ENCODE results near the gene NSUN5.
"Not testable (repeated sequence)": the region's sequence is repeated elsewhere in the genome, so short reads cannot be mapped to it uniquely, and the experiment has no call there.

The NSUN5 gene

DNA sequence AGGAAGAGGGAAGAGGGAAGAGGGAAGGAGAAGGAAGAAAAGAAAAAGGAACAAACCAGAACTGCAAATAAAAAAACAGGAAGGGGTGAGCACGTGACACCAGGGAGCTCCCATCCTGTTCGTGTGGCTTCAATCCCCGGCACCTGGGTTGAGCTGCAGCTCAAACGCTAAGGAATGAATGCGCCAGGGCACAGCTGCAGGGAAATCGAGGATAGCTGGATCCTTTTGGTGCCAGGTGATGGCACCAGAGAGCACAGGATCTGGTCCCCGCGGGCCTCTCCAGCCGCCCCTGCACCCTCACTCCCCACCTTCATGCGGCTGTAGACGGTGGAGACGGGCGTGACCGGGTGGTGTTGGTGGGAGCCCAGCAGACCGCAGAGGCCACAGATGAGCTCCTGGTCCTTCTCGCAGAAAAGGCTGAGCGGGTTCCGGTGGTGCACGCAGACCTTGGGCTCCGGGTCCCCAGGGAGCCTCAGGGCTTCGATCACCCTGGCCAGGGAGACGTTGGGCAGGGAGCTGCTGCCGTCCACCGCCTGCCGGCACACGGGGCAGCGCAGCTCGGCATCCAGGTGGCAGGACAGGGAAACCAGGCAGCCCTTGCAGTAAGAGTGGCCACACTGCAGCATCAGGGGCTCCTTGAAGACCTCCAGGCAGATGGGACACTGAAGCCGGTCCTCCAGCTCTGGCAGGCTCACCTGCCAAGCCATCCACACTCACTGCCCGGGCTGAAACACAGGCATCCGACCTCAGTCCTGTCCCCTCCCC is 15.6 kb upstream of the NSUN5 start:
- peak; percentile 40 for DNase-seq

GRCh38 chr7:73323434-73324080 is 14.9 kb upstream of the NSUN5 start:
- not testable (repeated sequence) for DNase-seq

DNA sequence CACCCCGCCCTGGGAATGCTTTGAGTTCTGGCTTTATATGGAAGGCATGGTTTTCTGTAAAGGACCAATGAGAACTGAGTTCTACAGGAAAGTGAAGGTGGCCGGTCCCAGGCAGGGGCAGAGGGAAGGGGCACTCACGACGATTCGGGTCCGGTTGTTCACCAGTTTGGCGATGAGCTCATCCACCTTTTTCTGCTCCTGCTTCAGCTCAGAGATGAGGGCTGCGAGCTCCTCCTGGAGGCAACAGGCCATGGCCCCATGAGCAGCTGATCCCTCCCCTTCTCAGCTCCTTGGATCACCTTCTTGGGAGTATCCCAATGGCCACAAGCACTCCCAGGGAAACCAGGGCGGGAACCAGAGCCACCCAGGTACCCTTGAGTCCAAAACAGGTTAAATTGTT is 11.4 kb upstream of the NSUN5 start:
- not testable (repeated sequence) for DNase-seq

DNA sequence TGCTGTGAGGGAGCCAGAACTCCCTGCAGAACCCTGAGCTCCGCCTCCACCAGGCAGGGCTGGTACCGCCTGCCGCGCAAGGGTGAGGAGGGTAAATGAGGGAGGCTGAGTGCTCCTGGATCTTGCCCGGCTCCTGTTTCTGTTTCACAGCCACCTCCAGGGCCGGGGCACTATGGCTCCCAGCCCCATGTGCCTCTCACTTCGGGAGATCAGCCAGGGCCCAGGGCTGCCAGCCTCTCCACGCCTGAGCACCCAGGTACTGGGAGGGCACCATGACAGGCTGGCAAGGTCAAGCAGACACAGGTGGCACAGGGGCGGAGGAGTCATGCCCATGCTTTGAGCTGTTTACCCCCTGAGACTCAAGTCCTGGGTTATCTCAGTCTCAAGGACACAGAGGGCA is 10.9 kb upstream of the NSUN5 start:
- not testable (repeated sequence) for DNase-seq

- DNase-seq = not testable (repeated sequence)
These were observed 10.1 kb upstream of the NSUN5 start for GRCh38 chr7:73318656-73319204.

- DNase-seq = no peak
These were observed 7.9 kb upstream of the NSUN5 start for GRCh38 chr7:73316521-73316920.

DNA sequence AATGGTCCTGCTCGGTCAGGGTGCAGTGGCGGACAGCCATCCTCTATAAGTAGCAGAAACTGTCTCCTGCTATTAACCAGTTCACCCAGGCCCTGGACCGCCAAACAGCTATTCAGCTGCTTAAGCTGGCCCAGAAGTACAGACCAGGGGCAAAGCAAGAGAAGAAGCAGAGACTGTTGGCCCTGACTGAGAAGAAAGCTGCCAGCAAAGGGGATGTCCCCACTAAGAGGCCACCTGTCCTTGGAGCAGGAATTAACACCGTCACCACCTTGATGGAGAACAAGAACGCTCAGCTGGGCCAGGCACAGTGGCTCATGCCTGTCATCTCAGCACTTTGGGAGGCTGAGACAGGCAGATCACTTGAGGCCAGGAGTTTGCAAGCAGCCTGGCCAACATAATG is 5.6 kb upstream of the NSUN5 start:
- no peak for DNase-seq

- DNase-seq = no peak
These were observed 4.9 kb upstream of the NSUN5 start for GRCh38 chr7:73313521-73313906.

GRCh38 chr7:73312831-73313520 is 4.3 kb upstream of the NSUN5 start:
- no peak for DNase-seq

DNA sequence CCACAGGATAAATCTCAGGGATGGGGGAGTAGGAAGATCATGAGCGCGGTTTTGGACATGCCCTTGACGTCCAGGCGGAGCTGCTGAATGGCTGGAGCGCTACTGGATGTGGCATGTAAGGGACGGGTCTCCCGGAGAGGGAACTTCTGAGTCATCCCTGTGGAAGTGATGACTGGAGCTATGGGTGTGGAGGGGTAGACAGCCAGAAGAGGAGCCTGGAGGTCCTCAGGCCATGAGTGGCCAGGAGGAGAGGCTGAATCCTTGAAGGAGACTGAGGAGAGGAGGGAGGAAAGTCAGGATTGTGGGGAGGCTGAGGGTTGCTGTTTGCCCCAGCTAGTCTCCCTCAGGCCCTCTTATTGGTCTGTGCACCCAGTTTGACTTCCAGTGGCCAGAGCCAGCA is 2.8 kb upstream of the NSUN5 start:
- not testable (repeated sequence) for DNase-seq

DNA sequence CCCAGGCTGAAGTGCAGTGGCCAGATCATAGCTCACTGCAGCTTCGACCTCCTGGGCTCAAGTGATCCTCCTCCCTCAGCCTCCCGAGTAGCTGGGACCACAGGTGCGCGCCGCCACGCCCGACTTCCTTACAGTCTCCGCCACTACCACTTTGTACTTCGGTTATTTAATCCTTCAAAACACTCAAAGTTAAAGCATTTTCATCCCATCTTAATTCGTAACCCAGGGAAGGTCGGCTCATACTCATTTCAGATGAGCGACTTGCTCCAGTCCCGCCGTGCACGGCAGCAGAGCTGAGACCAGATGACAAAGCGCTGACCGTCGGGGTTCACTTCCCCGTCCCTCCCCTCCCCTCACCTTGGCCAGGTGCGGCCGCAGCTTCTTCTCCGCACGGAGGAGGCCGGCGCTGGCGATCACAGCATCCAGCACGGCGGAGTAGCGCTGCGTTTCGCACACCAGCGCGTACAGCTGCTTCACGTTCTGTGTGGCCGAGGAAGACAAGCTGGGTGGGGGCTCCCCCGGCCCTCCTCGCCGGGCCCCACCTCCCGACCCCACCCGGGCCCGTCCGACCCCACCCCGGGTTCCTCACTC is 457 bp downstream of the NSUN5 start:
- peak; percentile 3 for DNase-seq

- no peak for DNase-seq
These were observed 1.2 kb downstream of the NSUN5 start for GRCh38 chr7:73307436-73307835.

DNA sequence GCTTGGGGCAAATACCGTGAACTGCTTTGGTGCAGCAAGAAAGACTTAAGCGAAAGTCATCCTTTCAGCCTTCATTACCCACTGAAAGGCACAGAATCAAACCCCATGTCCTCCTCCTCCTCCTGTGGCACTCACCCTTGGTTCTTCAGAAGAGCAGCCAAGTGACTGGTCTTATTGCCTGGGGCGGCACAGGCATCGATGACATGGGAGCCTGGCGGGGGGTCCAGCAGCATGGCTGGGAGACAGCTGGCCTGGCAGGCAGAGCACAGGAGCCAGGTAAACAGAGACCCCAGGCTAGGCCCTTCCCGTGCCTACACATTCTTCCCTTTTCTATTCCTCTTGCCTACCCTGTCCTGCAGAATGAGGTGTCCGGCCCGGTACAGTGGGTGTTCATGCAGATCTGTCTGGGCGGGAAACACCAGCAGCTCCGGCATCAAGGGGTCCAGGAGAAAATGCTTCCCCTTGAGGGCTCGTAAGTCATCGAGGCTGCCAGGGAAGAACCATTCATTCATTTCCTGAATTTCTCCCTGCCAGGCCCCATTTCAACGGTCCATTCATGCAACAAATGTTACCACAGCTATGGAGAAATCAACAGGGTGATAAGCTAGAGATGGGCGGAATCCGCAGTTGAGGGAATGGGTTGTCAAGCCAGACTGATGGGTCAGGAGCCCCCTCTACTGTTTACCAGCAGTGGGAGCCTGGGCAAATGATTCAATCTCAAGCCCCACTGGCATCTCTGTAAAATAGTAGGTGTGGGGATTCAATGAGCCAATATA is 3.8 kb downstream of the NSUN5 start:
- not testable (repeated sequence) for DNase-seq

GRCh38 chr7:73304071-73304470 is 4.6 kb downstream of the NSUN5 start:
- no peak for DNase-seq

DNA sequence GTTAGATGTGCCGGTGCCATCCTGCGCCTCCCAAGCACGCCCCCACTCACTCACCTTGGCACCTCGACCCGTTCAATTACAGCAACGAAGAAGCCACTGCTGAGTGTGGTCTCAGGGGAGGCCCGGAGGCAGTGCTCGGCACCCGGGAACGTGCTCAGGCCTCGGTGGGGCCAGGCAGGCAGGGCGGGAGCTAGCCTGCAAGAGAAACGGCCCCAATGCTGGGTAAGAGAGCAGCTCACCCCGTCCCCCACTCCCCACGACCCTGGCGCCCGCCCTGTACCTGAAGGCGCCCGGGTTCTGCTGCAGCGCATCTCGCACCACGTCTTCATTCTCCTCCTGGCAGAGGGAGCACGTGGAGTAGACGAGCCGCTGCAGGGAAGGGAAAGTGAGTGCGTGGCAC is 5.1 kb downstream of the NSUN5 start:
- DNase-seq = no peak

DNA sequence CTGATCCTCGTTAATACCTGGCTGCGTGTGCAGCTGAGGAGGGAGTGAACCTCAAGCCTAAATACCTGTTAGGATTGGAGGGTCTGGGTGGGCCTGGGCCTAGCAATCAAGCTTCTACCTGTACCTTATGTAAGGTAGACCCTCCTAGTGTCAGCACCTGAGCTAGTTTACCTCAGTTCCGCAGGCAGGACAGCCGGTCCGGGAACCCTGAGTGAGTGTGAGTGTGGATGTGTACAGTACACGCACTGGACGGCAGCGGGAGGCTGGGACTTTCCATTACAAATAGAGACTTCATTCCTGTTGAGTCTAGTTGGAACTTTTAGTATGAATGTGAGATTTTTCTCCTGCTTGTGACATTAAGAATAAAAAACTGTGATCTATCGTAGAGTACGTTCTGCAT is 5.8 kb downstream of the NSUN5 start:
- not testable (repeated sequence) for DNase-seq

GRCh38 chr7:73301108-73301507 is 7.5 kb downstream of the NSUN5 start:
- not testable (repeated sequence) for DNase-seq

GRCh38 chr7:73299812-73300211 is 8.8 kb downstream of the NSUN5 start:
- DNase-seq = not testable (repeated sequence)

DNA sequence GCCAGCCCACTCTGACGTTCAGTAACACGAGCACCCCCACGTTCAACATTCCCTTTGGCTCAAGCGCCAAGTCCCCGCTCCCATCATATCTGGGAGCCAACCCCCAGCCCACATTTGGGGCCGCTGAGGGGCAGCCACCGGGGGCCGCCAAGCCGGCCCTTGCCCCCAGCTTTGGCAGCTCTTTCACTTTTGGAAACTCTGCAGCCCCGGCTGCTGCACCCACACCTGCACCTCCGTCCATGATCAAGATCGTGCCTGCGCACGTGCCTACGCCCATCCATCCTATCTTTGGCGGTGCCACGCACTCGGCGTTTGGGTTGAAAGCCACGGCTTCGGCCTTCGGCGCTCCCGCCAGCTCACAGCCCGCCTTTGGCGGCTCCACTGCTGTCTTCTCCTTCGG is 10.9 kb downstream of the NSUN5 start:
- not testable (repeated sequence) for DNase-seq

GRCh38 chr7:73297235-73297634 is 11.4 kb downstream of the NSUN5 start:
- DNase-seq = not testable (repeated sequence)

GRCh38 chr7:73277210-73277609 is 31.4 kb downstream of the NSUN5 start:
- not testable (repeated sequence) for DNase-seq

GRCh38 chr7:73267813-73268212 is 40.8 kb downstream of the NSUN5 start:
- DNase-seq = not testable (repeated sequence)
